ENCODE data around the gene NAALADL2.
A peak's percentile ranks its signal among the peaks of the same experiment; 100 is the strongest.

The NAALADL2 gene

DNA sequence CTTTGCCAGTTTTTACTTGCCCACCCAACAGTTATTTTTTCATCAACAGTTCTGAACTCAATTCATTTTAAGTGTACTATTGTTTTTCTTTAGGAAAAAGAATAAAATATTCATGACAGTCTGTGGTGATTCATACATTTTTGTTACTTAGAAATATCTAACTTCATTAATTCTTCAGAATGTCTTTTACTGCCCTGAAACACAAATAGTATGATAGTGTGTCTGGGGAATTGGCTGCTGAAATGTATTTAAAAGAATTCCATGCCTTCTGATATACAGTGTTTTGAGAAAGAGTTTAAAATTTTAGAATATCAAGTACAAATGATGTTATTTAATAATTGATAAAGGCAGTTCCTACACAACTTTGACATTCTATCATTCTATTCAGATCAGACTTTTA is 854.1 kb downstream of the NAALADL2 start:
- no peak for DNase-seq (ENCODE audit: low read depth)
- TF ChIP-seq, protein P1, sequence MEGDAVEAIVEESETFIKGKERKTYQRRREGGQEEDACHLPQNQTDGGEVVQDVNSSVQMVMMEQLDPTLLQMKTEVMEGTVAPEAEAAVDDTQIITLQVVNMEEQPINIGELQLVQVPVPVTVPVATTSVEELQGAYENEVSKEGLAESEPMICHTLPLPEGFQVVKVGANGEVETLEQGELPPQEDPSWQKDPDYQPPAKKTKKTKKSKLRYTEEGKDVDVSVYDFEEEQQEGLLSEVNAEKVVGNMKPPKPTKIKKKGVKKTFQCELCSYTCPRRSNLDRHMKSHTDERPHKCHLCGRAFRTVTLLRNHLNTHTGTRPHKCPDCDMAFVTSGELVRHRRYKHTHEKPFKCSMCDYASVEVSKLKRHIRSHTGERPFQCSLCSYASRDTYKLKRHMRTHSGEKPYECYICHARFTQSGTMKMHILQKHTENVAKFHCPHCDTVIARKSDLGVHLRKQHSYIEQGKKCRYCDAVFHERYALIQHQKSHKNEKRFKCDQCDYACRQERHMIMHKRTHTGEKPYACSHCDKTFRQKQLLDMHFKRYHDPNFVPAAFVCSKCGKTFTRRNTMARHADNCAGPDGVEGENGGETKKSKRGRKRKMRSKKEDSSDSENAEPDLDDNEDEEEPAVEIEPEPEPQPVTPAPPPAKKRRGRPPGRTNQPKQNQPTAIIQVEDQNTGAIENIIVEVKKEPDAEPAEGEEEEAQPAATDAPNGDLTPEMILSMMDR (IDR thresholded peaks at IDR 0.05; ENCODE audit: low read length, missing control alignments), result no peak
- H3K4me3 ChIP-seq (replicated peaks; ENCODE audit: low read depth, low read length), result no peak overlapping the region

DNA sequence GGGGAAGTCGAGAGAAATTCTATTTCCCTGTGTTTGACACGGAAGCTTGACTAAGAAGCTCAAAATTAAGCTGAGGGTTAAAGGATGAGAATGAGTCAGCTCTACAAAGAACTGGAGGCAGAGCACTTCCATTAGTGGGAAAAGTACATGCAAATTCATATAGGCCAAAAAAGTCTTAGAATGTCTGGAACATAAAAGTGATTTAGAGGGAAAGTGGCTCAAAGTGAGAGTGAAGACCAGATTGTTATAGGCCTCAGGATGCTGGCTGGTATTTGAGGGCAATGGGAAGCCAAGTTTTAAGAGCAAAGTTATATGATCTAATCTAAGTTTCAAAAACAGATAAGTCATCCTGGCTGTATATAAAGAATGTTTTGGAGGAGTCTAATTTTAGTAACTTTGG is 857.3 kb downstream of the NAALADL2 start:
- peak; percentile 1 for DNase-seq (ENCODE audit: low read depth)
- TF ChIP-seq, protein P1 (IDR thresholded peaks at IDR 0.05; ENCODE audit: low read length, missing control alignments), result no peak

DNA sequence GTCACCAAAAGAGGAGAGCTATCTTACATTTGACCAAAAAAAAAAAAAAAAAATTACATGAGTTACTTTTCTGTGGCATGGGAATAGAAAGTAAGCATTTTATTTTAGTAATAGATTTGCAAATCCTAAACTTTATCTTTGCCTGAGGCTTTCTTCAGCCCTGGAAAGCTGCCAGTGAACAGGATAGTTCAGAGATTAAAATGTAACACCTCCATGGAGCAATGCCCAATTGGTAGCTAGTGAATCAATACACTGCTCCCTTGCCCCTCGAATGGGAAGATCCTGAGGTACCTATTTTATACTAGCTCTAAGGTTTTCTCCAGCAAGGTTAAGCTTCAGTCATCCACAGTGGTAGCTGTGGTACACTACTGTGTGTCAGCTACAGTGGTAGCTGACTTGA is 867.1 kb downstream of the NAALADL2 start:
- DNase-seq (ENCODE audit: low read depth), result no peak
- no peak overlapping the region for H3K4me3 ChIP-seq (replicated peaks; ENCODE audit: low read depth, low read length)
- TF ChIP-seq, protein P1 (IDR thresholded peaks at IDR 0.05; ENCODE audit: low read length, missing control alignments), result no peak

More for the DNA sequence above, 857.3 kb downstream of the NAALADL2 start:
- H3K4me3 ChIP-seq (replicated peaks; ENCODE audit: low read depth, low read length), result no peak overlapping the region

DNA sequence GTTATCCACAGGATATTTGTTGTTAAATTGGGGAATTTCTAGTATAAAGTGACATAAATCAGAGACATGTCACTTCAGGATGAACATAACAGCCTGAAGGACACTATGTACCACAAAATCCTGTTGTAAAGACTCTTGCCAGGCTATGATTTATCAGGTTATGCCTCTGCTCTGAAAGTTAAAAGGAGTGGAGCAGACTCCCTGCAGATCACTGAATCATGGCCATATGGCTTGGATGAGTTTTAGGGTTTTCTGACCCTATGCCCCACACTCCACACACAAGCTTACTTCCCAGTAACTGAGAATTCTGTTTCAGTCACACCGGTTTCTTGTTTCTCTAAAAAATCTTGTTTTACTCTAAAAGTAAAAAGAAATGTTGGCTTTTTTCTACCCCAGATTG is 869.4 kb downstream of the NAALADL2 start:
- no peak for DNase-seq (ENCODE audit: low read depth)
- no peak overlapping the region for H3K4me3 ChIP-seq (replicated peaks; ENCODE audit: low read depth, low read length)
- TF ChIP-seq, protein P1 (IDR thresholded peaks at IDR 0.05; ENCODE audit: low read length, missing control alignments), result no peak

DNA sequence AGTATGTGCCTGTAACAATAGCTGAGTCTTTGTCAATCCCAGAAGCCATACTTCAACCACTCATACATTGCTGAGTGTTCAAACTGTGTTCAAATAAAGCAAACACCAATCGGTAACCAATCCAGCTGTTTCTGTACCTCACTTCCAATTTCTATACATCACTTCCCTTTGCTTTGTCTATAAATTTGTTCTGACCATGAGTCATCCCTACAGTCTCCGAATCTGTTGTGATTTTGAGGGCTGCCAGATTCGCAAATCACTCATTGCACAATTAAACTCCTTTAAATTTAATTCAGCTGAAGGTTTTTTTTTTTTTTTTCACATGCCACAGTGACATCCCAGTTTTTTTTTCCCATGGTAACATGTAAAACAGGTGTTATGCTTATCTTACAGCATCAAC is 870.3 kb downstream of the NAALADL2 start:
- H3K4me3 ChIP-seq (replicated peaks; ENCODE audit: low read depth, low read length), result no peak overlapping the region
- TF ChIP-seq, protein P1 (IDR thresholded peaks at IDR 0.05; ENCODE audit: low read length, missing control alignments), result no peak
- no peak for DNase-seq (ENCODE audit: low read depth)

DNA sequence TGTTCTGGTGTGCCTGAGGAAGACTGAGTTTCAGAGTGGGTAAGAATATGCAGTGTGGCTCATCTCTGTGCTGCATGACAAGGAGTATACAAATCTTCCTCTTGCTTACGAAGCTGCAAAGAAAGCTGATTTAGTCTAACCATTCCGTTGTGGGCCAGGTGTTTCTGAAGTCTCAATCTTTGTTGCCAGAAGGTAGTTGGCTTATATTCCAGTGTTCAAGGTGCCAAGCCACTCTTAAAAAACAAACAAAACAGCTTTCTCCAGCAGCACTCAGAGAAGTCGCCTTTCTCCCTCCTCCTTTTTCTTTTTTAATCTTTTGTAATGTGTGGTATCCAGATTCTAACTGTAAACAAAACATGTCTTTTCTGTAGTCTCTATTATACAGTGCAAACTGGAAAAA is 872.4 kb downstream of the NAALADL2 start:
- no peak for DNase-seq (ENCODE audit: low read depth)
- no peak overlapping the region for H3K4me3 ChIP-seq (replicated peaks; ENCODE audit: low read depth, low read length)

DNA sequence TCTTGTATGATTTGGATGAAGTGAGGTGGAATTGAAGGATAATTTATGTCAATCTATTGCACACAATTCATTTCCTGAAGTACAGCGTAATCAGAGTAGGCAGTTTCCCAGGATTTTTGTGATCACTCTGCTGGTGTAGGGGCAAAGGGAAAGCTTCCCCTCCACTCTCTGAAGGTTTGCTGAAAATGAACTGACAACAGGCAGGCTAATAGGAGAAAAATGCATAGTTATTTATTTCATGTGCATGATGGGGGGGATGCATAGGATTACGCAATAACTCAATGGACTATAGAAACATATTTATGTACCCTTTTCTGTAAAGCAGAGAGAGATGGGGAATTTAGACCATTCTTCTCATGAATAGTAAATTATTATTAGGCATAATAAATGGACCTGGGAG is 872.9 kb downstream of the NAALADL2 start:
- no peak overlapping the region for H3K4me3 ChIP-seq (replicated peaks; ENCODE audit: low read depth, low read length)
- DNase-seq (ENCODE audit: low read depth), result no peak
- TF ChIP-seq, protein P1 (IDR thresholded peaks at IDR 0.05; ENCODE audit: low read length, missing control alignments), result no peak

More for the DNA sequence above, 872.4 kb downstream of the NAALADL2 start:
- TF ChIP-seq, protein P1 (IDR thresholded peaks at IDR 0.05; ENCODE audit: low read length, missing control alignments), result no peak
